AG04449 (cell line): ENCODE measurements around the gene TMEM101.

Experiments
- CTCF ChIA-PET: fragments of 350-600 bp; formaldehyde crosslinking; extraction: SDS; loops from one replicate; lab custom pipeline; 2021; ENCODE audit warnings: antibody characterized with exemption; lab: Yijun Ruan, JAX
- POLR2A ChIA-PET: fragments of 400-600, 350-600 bp; formaldehyde crosslinking; extraction: SDS; loops from one replicate; lab custom pipeline; 2020; ENCODE audit warnings: antibody characterized with exemption, inconsistent platforms; lab: Yijun Ruan, JAX
- DNase-seq: peaks from one replicate; pipeline ENCODE4 v3.0.0-alpha.2; 2010; ENCODE audit warnings: low read depth, low spot score
- H3K4me3 ChIP-seq: 2 replicates; pipeline ENCODE4 v1.5.1; 2011; ENCODE audit warnings: low read depth, mild to moderate bottlenecking, control low read depth, low read length
- TF ChIP-seq, protein P1 (sequence below): IDR thresholded peaks from one replicate; pipeline ENCODE4 v1.5.1; 2011; ENCODE audit warnings: mild to moderate bottlenecking, moderate library complexity, low read length, control low read depth, inconsistent platforms; ENCODE audit not compliant: insufficient read depth; ENCODE audit errors: missing control alignments

Gene TMEM101

DNA sequence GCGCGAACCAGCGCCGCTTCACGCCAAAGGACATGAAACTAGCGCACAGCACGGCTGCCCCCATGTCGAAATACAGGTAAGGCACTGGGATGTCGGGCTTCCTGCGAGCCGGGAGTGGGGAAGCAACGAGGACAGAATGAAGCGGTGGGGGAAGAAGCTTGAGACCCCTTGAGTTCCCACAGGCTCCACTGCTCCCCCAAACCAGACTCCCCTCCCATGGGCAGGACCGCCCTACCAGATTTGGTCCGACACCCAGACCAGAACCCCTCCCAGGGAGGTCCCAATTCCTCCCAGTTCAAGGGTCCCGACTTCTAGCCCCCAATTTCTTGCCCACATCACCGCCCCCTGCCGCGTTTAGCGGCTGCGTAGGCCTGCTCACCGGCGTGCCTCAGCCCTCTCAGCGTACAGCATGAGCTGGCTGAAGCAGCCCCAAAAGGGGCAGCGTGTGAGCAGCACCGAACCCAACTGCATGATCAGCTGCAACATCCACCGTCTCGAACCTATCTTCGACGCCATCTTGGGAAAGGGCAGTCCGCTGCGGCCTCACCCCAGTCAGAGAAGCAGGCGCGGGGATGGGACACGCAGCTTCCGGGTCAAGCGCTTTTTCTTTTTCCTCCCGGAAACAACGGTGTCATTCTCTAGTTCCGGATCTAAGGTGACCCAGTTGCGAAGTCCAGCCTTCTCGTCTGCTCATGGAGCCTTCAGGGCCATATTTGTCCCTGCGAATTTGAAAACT is at the start of gene TMEM101:
Gene TMEM101 (minus strand): TSS at position 527 of the 736 bp plus-strand sequence. CDS start 11 bp downstream, at position 516.
- ChIA-PET CTCF (interaction anchor here (0.9 to 2.2 kb wide), 6 partner anchors 9 to 154 kb away, joined by 3 to 6 read pairs (median 4); no protein-coding TSS in a partner anchor), POLR2A (interaction anchor here (1.4 kb wide), 2 partner anchors 9 to 15 kb away, joined by 5 to 8 read pairs; no protein-coding TSS in a partner anchor)
- peak; percentile 67 for DNase-seq
- TF ChIP-seq, protein P1, sequence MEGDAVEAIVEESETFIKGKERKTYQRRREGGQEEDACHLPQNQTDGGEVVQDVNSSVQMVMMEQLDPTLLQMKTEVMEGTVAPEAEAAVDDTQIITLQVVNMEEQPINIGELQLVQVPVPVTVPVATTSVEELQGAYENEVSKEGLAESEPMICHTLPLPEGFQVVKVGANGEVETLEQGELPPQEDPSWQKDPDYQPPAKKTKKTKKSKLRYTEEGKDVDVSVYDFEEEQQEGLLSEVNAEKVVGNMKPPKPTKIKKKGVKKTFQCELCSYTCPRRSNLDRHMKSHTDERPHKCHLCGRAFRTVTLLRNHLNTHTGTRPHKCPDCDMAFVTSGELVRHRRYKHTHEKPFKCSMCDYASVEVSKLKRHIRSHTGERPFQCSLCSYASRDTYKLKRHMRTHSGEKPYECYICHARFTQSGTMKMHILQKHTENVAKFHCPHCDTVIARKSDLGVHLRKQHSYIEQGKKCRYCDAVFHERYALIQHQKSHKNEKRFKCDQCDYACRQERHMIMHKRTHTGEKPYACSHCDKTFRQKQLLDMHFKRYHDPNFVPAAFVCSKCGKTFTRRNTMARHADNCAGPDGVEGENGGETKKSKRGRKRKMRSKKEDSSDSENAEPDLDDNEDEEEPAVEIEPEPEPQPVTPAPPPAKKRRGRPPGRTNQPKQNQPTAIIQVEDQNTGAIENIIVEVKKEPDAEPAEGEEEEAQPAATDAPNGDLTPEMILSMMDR = no peak
- peak within 1 kb of the TSS; percentile 90 for H3K4me3 ChIP-seq

- ChIA-PET CTCF (interaction anchor here (1.1 to 1.6 kb wide), 4 partner anchors 13 to 52 kb away, joined by 3 to 8 read pairs (median 4); no protein-coding TSS in a partner anchor), POLR2A (no interaction called here)
- H3K4me3 ChIP-seq = no peak overlapping the region
- DNase-seq = no peak
- TF ChIP-seq, protein P1 = no peak
Observed at GRCh38 chr17:44063704-44064639, 49.2 kb upstream of the TMEM101 start.

GRCh38 chr17:44062871-44063270 is 48.1 kb upstream of the TMEM101 start:
- no peak overlapping the region for H3K4me3 ChIP-seq
- no peak for DNase-seq
- TF ChIP-seq, protein P1 = no peak
- ChIA-PET CTCF (interaction anchor here (1.5 to 1.6 kb wide), 2 partner anchors 12 to 53 kb away, joined by 4 to 8 read pairs; no protein-coding TSS in a partner anchor), POLR2A (no interaction called here)

GRCh38 chr17:44061446-44061845 is 46.7 kb upstream of the TMEM101 start:
- no peak overlapping the region for H3K4me3 ChIP-seq
- ChIA-PET CTCF (interaction anchor here (1.0 to 3.5 kb wide), 5 partner anchors 19 to 143 kb away, joined by 3 to 31 read pairs (median 4); no protein-coding TSS in a partner anchor), POLR2A (no interaction called here)
- TF ChIP-seq, protein P1 = no peak
- DNase-seq = no peak

DNA sequence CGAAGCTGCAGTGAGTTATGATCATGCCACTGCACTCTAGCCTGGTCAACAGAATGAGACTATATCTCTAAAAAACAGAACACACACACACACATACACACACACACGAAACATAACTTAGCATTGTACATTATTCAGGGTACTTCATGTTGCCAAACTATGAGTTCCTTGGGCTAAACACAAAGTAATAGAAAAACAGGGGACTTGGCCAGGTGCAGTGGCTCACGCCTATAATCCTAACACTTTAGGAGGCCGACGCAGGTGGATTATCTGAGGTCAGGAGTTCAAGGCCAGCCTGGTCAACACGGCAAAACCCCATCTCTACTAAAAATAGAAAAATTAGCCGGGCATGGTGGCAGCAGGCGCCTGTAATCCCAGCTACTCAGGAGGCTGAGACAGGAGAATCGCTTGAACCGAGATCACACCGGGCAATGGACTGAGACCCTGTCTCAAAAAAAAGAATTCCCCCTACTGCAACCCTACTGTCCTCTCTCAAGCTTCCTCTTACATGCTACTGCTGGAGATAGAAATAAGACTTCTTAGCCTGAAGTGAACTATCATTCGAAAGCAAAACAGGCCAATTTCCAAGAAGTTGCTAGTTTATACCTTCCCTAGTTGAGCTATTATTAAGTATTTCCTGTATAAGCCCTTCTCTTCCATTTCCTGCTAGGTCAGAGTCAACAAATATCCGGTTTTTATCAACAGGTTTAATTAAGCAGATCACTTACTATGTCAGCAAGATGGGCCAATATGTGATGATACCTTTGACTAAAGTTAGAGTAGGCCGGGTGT is 44.5 kb upstream of the TMEM101 start:
- ChIA-PET CTCF (interaction anchor here (1.1 to 3.5 kb wide), 3 partner anchors 17 to 57 kb away, joined by 4 to 31 read pairs (median 16); no protein-coding TSS in a partner anchor), POLR2A (no interaction called here)
- TF ChIP-seq, protein P1 = no peak
- DNase-seq = no peak
- H3K4me3 ChIP-seq = no peak overlapping the region
